Body of pancreas (tissue), 4 donors: Measurements from ENCODE around the gene GLP2R.

Source experiments
- POLR2A ChIP-seq, 3 donors: fragments of 450-650 bp; IDR thresholded peaks; one replicate each; pipeline ENCODE4 v1.6.1; 2016; ENCODE audit warnings: antibody characterized with exemption in 3 of 3, mild to moderate bottlenecking in 2 of 3
- TF ChIP-seq, protein P1 (sequence below), 7 experiments: fragments of 450-650 bp in 4 of 7; fragments of 200-600 bp in 3 of 7; sonication (generic) in 3 of 7; IDR thresholded peaks; one replicate each; pipeline ENCODE4 v1.5.1; 2016 to 2019; ENCODE audit warnings: antibody characterized with exemption in 7 of 7

- TF ChIP-seq POLR2A (IDR thresholded peaks at IDR 0.05): no peak
- TF ChIP-seq, protein P1, sequence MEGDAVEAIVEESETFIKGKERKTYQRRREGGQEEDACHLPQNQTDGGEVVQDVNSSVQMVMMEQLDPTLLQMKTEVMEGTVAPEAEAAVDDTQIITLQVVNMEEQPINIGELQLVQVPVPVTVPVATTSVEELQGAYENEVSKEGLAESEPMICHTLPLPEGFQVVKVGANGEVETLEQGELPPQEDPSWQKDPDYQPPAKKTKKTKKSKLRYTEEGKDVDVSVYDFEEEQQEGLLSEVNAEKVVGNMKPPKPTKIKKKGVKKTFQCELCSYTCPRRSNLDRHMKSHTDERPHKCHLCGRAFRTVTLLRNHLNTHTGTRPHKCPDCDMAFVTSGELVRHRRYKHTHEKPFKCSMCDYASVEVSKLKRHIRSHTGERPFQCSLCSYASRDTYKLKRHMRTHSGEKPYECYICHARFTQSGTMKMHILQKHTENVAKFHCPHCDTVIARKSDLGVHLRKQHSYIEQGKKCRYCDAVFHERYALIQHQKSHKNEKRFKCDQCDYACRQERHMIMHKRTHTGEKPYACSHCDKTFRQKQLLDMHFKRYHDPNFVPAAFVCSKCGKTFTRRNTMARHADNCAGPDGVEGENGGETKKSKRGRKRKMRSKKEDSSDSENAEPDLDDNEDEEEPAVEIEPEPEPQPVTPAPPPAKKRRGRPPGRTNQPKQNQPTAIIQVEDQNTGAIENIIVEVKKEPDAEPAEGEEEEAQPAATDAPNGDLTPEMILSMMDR (IDR thresholded peaks at IDR 0.05): no peak
Measured at GRCh38 chr17:9839433-9839832, 13.7 kb downstream of the GLP2R start.
